Sigmoid colon (tissue), 4 donors: ENCODE data around the gene USP24.

Experiments
- CTCF ChIP-seq, 4 experiments: fragments of 450-650 bp in 3 of 4; fragments of 200-600 bp in 1 of 4; IDR thresholded peaks; one replicate each; pipeline ENCODE4 v1.5.1; 2016 to 2019; ENCODE audit warnings: antibody characterized with exemption in 4 of 4, mild to moderate bottlenecking in 3 of 4, moderate library complexity in 2 of 4
- POLR2AphosphoS5 ChIP-seq, 4 donors: sonication (generic); formaldehyde crosslinking; IDR thresholded peaks; one replicate each; pipeline ENCODE4 v1.6.1; 2017; ENCODE audit warnings: antibody characterized with exemption in 4 of 4

GRCh38 chr1:55039342-55040082 is 175.7 kb downstream of the USP24 start, which contains the start of gene PCSK9:
- no peak for TF ChIP-seq POLR2AphosphoS5 (IDR thresholded peaks at IDR 0.05)
- TF ChIP-seq CTCF (IDR thresholded peaks at IDR 0.05): no peak
